ENCODE results near the gene STPG4.

Gene STPG4

GRCh38 chr2:47098953-47099352 lies 56.2 kb downstream of the STPG4 start:
- no peak for DNase-seq (ENCODE audit: low spot score)
- H3K9me3 ChIP-seq (ENCODE audit: severe bottlenecking), result no peaks in the 10 kb centered on the region
- H3K4me1 ChIP-seq (ENCODE audit: insufficient read depth, poor library complexity, severe bottlenecking), result no peaks in the 10 kb centered on the region
- no peaks in the 10 kb centered on the region for H3K27me3 ChIP-seq (ENCODE audit: insufficient read depth, poor library complexity, severe bottlenecking)
- H3K36me3 ChIP-seq (ENCODE audit: low read depth), result no peaks in the 10 kb centered on the region
- no peak for ATAC-seq (ENCODE audit: low read depth)
- H3K27ac ChIP-seq (ENCODE audit: poor library complexity, severe bottlenecking), result no peak overlapping the region
- TF ChIP-seq CTCF (IDR thresholded peaks at IDR 0.05; ENCODE audit: poor library complexity, severe bottlenecking), result no peak
- H3K4me3 ChIP-seq (ENCODE audit: severe bottlenecking), result no peak overlapping the region

DNA sequence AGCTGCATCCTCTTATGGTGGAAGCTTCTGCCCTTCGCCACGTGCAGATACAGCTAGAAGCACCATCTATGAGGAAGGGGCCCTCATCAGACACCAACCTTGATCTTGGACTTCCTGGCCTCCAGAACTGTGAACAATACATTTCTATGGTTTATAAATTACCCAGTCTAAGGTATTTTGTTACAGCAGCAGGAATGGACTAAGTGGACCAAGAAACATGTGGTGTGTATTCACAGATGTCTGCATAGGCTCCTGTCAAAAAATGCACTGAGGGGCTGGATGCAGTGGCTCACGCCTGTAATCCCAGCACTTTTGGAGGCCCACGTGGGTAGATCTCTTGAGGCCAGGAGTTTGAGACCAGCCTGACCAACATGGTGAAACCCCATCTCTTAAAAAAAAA lies 57.5 kb downstream of the STPG4 start:
- H3K27ac ChIP-seq (ENCODE audit: poor library complexity, severe bottlenecking), result no peak overlapping the region
- TF ChIP-seq CTCF (IDR thresholded peaks at IDR 0.05; ENCODE audit: poor library complexity, severe bottlenecking), result no peak
- H3K36me3 ChIP-seq (ENCODE audit: low read depth), result no peaks in the 10 kb centered on the region
- no peaks in the 10 kb centered on the region for H3K9me3 ChIP-seq (ENCODE audit: severe bottlenecking)
- H3K4me1 ChIP-seq (ENCODE audit: insufficient read depth, poor library complexity, severe bottlenecking), result no peaks in the 10 kb centered on the region
- DNase-seq (ENCODE audit: low spot score) (no peak), ATAC-seq (ENCODE audit: low read depth) (no peak)
- H3K4me3 ChIP-seq (ENCODE audit: severe bottlenecking), result no peak overlapping the region
- no peaks in the 10 kb centered on the region for H3K27me3 ChIP-seq (ENCODE audit: insufficient read depth, poor library complexity, severe bottlenecking)

GRCh38 chr2:47096451-47096850 lies 58.7 kb downstream of the STPG4 start:
- Histone ChIP-seq H3K9me3 (ENCODE audit: severe bottlenecking) (no peaks in the 10 kb centered on the region), H3K4me1 (ENCODE audit: insufficient read depth, poor library complexity, severe bottlenecking) (no peaks in the 10 kb centered on the region), H3K27ac (ENCODE audit: poor library complexity, severe bottlenecking) (no peak overlapping the region), H3K27me3 (ENCODE audit: insufficient read depth, poor library complexity, severe bottlenecking) (no peaks in the 10 kb centered on the region), H3K4me3 (ENCODE audit: severe bottlenecking) (no peak overlapping the region), H3K36me3 (ENCODE audit: low read depth) (no peaks in the 10 kb centered on the region)
- TF ChIP-seq CTCF (IDR thresholded peaks at IDR 0.05; ENCODE audit: poor library complexity, severe bottlenecking), result no peak
- DNase-seq (ENCODE audit: low spot score) (no peak), ATAC-seq (ENCODE audit: low read depth) (no peak)

GRCh38 chr2:47095349-47096020 lies 59.6 kb downstream of the STPG4 start:
- no peaks in the 10 kb centered on the region for H3K36me3 ChIP-seq (ENCODE audit: low read depth)
- H3K4me3 ChIP-seq (ENCODE audit: severe bottlenecking), result no peak overlapping the region
- no peaks in the 10 kb centered on the region for H3K9me3 ChIP-seq (ENCODE audit: severe bottlenecking)
- ATAC-seq (ENCODE audit: low read depth) (no peak), DNase-seq (ENCODE audit: low spot score) (no peak)
- H3K27ac ChIP-seq (ENCODE audit: poor library complexity, severe bottlenecking), result no peak overlapping the region
- no peak for TF ChIP-seq CTCF (IDR thresholded peaks at IDR 0.05; ENCODE audit: poor library complexity, severe bottlenecking)
- H3K4me1 ChIP-seq (ENCODE audit: insufficient read depth, poor library complexity, severe bottlenecking), result no peaks in the 10 kb centered on the region
- H3K27me3 ChIP-seq (ENCODE audit: insufficient read depth, poor library complexity, severe bottlenecking), result no peaks in the 10 kb centered on the region

DNA sequence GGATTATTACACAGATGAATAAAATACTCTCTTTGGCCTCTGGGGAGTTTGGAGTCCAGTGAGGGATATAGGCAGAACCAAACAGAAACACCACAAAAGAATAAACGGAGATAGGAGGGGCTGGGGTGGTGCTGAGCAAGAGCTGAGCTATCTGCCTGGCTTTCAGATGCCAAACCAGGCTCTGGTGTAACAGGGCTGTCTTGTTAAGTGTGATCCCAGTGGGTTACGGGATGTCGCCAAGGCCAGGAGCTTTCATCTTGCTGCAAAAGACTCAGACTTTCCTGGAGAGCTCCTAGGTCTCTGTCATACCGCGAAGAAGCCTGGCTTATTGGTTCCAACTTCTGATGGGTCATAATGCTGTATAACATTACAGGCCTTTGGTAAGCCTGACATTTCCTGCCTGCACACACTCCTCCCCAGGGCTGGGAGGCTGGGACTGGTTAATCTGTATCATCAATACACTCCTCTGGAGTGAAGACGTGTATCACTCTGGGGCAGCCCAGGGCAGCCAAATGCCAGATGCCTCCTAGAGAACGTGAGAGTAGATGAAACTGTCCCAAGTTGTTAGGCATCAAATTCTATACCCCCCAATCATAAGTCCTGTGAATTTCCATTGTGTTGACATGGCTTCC lies 60.5 kb downstream of the STPG4 start:
- H3K27me3 ChIP-seq (ENCODE audit: insufficient read depth, poor library complexity, severe bottlenecking), result no peaks in the 10 kb centered on the region

More for the DNA sequence above, 60.5 kb downstream of the STPG4 start:
- no peak for ATAC-seq (ENCODE audit: low read depth)
- Histone ChIP-seq H3K36me3 (ENCODE audit: low read depth) (no peaks in the 10 kb centered on the region), H3K4me1 (ENCODE audit: insufficient read depth, poor library complexity, severe bottlenecking) (no peaks in the 10 kb centered on the region), H3K27ac (ENCODE audit: poor library complexity, severe bottlenecking) (no peak overlapping the region), H3K9me3 (ENCODE audit: severe bottlenecking) (no peaks in the 10 kb centered on the region), H3K4me3 (ENCODE audit: severe bottlenecking) (no peak overlapping the region)
- no peak for TF ChIP-seq CTCF (IDR thresholded peaks at IDR 0.05; ENCODE audit: poor library complexity, severe bottlenecking)
- no peak for DNase-seq (ENCODE audit: low spot score)

Measured in RWPE2 (cell line).